ENCODE measurements around the gene COX5B.
"Not testable (repeated sequence)": the region's sequence is repeated elsewhere in the genome, so short reads cannot be mapped to it uniquely, and the experiment has no call there.

The COX5B gene

GRCh38 chr2:97672606-97673140 is 26.8 kb downstream of the COX5B start:
- DNase-seq (ENCODE audit: low spot score); FAIRE-seq: not testable (repeated sequence)

GRCh38 chr2:97673182-97673914 is 27.5 kb downstream of the COX5B start:
- DNase-seq (ENCODE audit: low spot score) (no peak), FAIRE-seq (no peak)

DNA sequence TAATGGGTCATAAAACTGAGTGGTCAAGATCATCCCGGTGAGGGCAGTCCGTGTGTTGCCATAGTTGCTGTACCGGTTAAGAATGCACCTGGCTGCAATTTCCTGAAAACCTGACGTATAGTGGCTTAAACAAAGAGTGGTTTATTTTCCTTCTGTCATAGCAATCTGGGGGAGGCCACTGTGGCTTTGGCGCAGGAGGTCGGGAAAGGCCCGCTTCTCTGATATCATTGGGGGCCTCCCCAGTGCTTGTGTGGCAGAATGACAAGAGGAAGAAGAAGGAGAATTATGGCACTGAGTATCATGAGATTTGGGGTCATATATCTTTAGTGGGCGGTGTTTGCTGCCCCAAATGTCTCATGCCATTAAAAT is 28.0 kb downstream of the COX5B start:
- FAIRE-seq, result no peak
- no peak for DNase-seq (ENCODE audit: low spot score)

- FAIRE-seq, result no peak
- no peak for DNase-seq (ENCODE audit: low spot score)
These were observed 29.7 kb downstream of the COX5B start for GRCh38 chr2:97675430-97676113.

GRCh38 chr2:97676620-97677019 is 30.8 kb downstream of the COX5B start:
- DNase-seq (ENCODE audit: low spot score), result no peak
- no peak for FAIRE-seq

- FAIRE-seq, result no peak
- DNase-seq (ENCODE audit: low spot score), result no peak
These were observed 31.6 kb downstream of the COX5B start for GRCh38 chr2:97677480-97677879.

GRCh38 chr2:97678298-97678697 is 32.4 kb downstream of the COX5B start:
- DNase-seq (ENCODE audit: low spot score), result no peak

GRCh38 chr2:97687235-97687634 is 41.4 kb downstream of the COX5B start:
- FAIRE-seq; DNase-seq (ENCODE audit: low spot score): not testable (repeated sequence)

More at GRCh38 chr2:97678298-97678697, 32.4 kb downstream of the COX5B start:
- no peak for FAIRE-seq

DNA sequence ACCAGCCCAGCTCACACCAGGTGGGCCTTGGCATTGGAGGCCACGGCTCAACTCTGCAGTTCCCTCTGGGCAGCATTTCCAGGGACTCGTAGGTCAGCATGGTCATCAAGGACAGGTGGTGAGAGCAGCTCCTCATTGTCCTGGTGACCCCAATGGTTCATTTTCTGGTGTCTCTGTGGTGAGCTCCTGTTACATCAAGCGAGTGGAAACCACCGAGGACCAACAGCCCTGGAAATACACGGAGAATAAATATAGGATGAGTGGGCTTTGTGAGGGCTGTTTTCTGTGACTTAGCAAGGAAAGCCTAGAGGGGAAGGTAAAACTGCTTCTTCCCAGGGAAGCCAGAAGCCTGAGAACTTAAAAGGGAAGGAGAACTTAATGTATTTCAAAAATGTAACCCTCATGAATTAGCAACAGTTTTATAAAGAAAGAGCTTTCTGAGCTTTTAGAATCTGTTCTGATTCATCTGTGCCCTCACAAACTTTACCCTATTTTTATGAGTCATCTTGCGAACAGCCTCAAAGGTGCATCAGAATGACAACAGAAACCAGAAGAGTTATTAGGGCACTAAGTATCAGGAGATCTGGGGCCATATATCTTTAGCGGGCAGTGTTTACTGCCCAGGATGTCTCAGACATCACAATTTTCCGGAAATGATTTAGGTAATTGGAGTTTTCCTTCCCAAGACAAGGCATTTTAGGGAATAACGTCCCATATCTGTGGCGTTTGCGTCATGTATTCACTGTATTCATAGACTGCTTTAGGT is 42.4 kb downstream of the COX5B start:
- DNase-seq (ENCODE audit: low spot score), result no peak
- no peak for FAIRE-seq

DNA sequence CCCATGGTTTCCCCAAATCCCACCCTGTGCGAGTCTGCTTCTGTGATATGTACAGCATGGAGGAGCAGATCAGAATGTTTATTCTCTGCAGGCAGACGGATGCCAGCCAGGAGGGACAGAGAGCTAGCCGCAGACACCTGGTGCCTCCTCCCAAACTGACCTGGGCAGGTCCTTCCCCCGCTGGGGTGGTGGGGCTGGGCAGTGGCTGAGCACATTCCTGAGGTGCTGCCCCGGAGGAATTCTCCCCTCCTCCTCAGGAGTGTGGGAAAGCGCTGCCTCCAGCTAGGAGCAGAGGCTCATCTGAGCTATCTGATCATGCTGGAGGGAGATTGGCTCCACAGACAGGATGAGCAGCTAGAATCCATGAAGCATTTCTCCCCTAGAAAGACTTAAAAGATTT is 45.3 kb downstream of the COX5B start:
- no peak for FAIRE-seq
- no peak for DNase-seq (ENCODE audit: low spot score)

- DNase-seq (ENCODE audit: low spot score) (peak; percentile 34), FAIRE-seq (no peak)
These were observed 47.6 kb downstream of the COX5B start for GRCh38 chr2:97693476-97693875.

GRCh38 chr2:97695744-97696143 is 49.9 kb downstream of the COX5B start:
- FAIRE-seq, result no peak
- no peak for DNase-seq (ENCODE audit: low spot score)

- DNase-seq (ENCODE audit: low spot score) (peak; percentile 55), FAIRE-seq (peak; percentile 67)
These were observed 51.7 kb downstream of the COX5B start for GRCh38 chr2:97697252-97698235.

Measured in RCC 7860 (cell line).